Kidney glomerular epithelial cell (primary cell): ENCODE measurements around the gene NDOR1.

Source experiments
- DNase-seq: peaks from one replicate; lab custom pipeline; 2025; lab: John Stamatoyannopoulos, UW

NDOR1 gene

DNA sequence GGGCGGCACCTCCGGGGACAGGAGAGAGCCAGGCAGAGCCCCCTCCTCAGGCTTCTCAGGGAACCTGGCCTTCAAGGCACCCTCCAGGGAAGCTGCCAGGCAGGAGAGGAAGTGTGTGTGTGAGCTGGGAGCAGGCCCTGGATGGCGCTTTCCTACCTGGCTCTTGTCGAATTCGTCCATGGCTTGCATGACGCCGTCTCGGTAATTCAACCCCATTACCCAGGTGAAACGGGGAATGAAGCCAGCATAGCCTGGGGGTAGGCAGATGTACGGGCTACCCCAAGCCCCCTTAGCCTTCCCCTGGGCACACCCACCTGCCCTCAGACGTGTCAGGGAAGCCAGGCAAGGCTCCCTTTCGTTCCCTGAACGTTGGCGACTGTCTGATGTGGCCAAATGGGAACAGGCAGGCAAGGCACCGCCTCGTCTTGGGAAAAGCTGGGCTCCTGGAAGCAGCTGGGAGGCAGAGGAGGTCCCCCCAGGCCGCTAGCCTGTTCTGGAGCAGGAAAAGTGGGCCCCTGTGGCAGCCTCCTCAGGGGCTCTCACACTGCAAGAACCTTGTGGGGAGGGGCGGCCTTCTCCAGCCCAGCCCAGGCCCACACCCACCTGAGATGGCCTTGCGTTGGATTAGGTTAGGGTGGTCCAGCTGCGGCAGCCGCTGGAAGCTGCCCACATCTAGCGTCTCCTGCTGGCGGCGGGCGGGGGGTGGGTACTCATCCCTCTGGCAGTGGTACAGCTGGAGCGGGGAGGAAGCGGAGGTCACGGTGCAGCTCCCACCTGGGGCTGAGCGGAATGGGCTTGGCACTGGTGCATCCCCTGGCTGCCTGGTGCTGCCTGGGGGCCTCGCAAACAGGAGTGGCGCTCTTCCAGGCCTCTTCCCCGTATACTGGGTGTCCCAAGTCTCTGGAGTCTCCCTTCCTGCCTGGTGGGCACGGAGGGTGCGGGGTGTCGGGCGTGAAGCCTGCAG lies 39.3 kb downstream of the NDOR1 start:
- DNase-seq, result no peak

DNA sequence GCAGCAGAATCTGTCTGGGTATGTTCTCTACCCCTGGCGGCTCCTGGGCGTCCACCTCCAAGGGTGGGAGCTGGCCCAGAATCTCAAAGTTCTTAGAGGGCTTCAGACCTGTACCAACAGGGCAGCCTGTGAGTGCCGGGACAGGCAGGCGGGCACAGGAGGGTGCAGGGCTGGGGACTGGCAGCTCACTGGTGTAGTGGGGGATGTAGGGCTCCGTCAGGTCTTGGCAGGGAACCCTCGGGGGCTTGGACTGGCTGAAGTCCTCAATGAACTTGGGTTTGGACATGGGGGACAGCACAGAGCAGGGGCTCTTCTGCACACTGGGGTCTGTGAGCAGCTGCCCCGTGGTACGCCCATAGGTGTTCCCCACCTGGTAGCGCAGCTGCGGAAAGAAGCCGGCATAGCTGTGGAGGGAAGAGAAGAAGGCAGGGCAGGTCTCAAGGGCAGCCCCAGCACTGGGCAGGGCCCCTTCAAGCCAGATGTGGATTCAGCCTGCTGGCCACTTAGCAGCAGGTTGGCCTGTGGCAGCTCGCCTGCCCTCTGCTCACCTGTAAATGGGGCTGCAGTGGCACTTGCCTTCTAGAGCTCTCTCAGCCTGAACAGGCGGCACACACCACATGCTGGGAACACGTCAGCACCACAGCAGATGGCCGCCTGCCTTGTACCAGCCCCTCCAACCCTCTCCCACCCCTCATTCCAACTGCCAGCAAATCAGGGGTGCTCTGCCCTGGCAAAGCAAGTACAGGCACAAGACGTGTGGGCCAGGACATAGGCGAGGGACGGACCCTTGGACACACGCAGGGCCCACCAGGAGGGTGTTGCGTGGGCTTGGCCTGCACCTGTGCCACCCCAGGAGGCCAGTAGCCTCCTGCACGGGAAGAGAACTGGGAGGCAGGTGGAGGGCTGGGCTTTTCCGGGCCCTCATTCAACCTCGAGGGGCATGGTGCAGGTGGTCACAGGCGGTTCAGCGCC lies 40.2 kb downstream of the NDOR1 start:
- DNase-seq, result no peak

DNA sequence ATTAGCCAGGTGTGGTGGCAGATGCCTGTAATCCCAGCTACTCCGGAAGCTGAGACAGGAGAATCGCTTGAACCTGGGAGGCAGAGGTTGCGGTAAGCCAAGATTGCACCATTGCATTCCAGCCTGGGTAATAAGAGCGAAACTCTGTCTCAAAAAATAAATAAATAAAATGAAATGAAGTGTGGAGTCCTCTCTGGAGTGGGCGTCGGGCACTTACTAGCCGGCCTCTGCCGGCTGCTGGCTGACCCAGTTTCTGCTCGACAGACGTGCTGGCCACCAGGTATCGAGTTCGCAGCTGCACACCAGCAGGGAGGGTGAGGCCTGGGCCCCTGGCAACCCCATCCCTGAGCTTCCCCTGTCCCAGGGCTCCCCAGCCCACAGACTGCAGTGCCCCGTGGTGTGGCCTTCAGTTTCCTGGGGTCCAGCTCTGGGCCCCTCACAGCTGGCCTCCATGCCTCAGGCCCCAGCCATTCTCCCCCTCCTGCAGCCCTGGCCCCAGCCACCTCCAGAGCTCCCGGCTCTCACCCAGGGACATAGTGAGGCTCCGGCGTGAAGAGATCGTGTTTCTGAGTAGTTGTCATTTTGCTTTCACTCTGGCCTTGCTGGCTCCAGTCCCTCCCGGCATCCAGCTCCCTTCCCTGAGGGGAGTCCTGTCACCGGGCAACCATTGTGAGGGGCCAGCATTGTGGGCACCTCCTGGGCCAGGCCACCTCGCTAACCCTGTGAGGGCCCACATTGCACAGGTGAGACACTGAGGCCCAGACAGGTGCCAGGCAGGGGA lies 41.8 kb downstream of the NDOR1 start:
- DNase-seq, result no peak

DNA sequence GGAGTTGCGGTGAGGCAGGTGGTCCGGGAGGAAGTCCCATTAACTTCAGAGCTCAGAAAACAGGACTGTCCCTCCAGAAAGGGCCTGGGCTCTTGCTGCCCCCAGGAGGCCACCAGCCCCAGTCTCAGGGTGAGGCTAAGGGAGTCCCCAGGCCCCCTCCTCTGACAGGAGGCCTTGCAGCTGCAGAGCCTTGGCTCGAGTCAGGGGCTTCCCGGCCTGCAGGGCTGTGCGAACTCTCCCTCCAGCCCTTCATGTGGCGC lies 42.3 kb downstream of the NDOR1 start:
- no peak for DNase-seq

DNA sequence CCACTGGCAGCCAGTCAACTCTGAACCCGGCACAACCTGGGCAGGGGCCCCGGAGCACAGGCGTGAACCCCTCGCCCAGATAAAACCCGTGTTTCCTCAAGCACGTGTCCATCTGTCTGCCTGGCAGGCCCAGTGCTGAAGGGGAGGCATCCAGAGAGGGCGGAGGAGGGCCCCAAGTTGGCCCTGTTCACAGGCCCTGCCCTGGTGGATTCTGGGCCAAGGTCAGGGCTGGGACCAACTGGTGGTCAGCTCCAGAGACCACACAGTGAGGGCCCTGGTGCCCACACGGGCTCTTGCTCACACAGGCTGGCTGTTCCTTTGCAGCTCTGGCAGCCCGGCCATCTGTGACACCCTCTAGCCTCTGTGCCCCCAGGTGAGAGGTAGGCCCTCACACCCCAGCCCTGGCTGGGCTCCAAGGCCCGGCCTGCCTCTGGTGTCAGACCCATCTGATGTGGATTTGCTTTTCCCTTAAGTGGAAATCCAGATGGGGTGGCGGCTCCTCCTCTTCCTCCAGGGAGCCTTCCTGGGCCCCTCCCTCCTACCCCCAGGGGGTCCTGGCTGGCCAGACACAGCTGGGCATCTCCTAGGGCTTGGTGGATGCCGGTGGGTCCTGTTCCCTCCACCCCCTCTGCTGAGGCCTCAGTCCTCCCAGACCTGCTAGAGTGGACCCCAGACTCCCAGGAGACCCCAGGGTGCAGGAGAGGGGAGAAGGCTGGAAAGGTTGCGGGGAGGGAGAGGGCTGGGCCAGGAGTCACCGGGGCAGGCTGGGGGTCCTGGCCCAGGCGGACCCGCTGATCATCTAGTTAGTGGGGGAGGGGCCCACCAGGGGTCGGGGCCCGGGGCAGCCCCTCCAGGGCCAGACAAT lies 45.1 kb downstream of the NDOR1 start:
- DNase-seq, result no peak

DNA sequence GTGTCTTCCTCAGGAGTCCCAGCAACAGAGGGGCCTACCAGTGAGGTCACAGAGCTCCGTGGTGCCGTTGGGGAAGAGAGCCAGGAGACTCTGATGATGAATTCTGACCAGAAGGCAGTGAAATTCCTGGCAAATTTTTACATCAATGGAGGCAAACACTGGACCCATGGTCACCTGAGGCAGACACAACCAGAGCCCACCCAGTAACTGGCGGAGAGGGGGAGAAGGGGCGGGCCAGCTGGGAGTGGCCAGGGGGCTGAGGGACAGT lies 45.6 kb downstream of the NDOR1 start, which contains the start of gene STPG3:
TSS of gene STPG3 (plus strand) at position 93 of the 268 bp plus-strand sequence. CDS start at position 94, 1 bp downstream.
- no peak for DNase-seq

DNA sequence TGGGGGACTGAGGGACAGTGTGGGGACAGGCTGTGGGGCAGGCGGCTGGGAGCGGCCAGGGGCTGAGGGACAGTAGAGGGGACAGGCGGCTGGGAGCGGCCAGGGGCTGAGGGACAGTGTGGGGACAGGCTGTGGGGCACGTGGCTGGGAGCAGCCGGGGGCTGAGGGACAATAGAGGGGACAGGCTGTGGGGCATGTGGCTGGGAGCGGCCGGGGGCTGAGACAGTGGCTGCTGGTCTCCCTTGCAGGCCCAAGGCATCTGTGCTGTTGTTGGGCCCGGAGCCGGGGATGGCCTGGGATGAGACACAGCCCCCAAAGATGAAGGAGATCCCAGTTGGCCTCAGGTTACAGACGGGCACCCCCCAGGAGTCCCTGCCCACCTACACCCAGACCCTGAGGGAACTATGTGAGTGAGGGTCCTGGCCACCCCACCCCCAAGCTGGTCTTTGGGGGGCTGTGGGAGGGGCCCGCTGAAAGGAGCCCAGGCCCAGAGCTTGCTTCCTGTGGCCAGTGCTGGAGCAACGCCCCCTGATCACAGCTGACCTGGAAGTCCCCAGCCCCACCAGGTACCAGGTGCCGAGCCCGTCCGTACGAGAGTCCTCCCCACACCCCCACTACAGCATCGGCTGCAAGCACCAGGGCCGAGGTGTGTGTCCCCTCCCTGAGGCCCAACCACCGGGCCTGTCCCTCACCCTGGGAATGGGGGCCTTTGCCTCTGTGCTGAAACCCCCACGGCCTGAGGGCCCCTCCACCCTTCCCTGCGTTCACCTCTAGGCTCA lies 46.2 kb downstream of the NDOR1 start:
- no peak for DNase-seq

DNA sequence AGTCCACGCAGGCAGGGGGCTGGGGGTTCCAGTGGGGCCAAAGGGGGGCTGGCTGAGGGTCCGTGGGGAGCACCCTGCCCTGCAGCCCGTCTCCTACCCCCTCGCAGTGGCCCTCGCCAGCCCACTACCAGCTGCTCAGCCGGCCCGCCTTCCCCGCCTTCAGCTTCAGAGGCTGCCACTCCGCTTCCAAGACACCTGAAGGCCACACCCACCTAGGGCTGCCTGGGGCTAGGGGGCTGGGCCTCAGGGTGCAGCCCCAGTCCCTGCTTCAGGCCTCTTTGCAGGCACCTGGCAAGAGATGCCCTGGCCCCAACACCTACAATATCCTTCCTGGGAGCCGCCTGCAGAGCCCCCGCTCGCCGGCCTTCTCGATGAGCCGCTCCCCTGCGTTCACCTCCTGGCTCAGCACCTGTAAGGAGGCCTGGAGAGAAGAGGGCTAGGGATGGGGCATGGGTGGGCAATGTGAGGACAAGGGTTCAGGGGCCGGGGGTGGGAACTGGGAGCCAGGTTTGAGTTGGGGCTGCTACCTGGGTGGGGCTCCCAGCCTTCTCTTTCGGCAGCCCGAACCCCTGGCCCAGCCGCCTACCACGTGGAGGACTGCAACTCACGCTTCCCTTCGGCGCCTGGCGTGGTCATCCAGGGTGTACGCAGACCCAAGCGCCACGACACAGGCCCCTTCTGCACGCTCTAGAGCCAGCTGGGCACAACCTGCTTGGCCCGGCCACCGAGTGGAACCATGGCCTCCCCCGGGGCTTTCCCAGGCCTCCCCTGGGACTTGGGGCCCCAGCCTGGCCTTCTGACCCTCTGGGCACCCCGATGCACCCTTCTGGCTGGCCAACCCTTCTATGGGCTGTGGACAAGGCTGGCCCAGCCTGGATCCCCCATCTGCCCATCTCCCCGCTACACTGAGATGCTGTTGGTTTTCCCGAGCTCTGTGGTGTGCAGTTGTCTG lies 47.3 kb downstream of the NDOR1 start:
- no peak for DNase-seq

DNA sequence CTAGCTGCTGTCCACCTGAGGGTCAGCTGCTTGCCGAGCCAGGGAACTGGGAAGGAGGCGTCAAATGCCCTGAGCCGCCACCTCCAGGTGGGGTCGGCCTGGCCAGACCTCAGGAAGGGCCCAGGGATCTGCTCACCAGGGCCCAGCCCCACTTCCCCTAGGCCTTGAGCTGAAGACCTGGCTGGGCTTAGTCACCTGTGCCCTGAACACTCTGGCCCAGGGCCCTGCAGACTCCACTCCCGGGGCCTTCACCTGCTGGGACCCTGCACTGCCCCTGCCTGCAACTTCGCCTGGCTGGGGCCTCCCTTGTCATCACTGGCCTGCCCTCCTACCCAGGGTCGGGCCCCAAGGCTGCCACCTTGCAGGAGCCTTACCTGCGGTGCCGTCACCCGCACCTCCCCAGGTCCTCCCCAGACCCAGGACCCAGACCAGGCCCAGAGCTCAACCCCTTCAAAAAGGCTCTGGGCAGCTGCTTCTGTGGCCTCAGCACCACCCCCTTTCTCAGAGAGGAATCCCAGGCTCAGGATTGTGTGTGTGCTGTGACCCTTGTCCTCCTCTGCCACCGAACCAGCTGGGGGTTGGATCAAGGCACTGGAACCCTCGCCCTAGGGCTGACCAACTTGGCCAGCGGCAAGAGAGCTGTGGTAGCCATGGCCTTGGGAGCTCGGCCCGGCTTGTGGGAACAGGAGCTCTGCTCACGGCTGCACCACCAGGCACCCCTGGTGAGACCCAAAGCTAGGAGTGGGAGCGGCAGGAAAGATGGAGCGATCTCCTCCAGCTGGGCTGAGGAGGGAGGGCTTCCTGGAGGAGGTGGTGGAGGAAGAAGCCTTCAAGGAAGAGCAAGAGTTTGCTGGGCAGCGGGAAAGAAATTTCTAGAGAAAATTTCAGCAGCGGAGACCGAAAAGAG lies 48.5 kb downstream of the NDOR1 start:
- DNase-seq, result no peak

DNA sequence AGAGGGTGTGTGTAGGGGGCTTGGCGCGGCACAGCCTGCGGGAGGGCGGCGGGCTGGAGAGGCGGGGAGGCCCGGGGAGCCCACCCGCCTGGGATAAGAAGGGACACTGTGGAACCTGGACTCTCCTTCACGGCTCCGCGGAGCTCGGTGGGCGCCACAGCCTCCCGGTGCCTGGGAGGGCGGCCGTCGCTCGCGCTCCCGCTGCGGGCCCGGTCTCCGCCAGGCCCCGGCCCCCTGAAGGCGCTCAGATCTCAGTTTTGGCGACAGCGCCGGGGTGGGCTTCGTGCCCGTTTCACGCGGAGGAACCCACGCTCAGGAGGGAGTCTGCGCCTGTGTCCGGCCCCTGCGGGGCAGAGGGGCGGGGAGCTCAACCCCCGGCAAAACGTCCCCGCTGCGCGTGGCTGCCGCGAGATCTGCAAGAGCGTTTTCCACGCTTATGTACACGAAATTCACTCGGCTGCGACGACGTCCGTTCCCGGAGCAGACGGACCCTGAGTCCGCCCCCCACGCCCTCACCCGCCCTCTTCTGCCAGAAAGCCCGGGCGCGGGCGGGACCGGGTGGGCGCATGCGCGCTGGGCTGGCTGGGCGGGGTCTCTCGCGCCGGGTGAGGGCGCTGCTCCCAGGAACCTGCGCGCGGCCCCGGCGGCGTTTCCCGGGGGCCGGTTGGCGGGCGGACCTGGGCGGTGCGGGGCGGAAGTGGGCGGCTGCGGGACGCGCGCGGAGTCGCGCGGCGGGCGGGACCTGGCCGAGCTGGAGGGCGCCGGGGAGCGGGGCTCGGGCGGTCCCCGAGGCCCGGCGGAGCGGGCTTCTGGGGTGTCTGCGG lies 49.3 kb downstream of the NDOR1 start, which contains the start of gene NELFB:
TSS of gene NELFB (plus strand) at position 704 of the 824 bp plus-strand sequence.
- DNase-seq, result peak; percentile 76

DNA sequence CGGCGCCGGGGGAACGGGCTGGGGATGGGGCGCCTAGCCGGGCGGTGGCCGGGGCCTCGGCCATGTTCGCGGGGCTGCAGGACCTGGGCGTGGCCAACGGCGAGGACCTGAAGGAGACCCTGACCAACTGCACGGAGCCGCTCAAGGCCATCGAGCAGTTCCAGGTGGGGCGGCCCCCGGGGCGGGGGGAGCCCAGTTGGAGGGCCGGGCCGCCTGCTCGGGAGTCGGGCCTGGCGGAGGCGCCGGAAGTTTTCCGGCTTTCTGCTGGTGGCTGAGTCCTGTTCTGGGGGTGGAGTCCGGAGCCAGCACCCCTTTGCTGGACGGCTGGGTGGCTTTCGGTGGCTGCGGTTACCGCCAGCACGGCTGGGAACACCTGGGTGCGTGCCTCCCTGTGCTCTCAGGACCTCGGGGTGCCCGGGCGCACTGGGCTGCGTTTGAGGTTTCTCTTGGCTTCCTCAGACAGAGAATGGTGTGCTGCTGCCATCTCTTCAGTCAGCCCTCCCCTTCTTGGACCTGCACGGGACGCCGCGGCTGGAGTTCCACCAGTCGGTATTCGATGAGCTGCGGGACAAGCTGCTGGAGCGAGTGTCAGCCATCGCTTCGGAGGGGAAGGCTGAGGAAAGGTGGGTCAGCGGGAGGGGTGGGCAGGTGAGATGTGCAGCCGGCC lies 50.1 kb downstream of the NDOR1 start:
- peak; percentile 65 for DNase-seq

DNA sequence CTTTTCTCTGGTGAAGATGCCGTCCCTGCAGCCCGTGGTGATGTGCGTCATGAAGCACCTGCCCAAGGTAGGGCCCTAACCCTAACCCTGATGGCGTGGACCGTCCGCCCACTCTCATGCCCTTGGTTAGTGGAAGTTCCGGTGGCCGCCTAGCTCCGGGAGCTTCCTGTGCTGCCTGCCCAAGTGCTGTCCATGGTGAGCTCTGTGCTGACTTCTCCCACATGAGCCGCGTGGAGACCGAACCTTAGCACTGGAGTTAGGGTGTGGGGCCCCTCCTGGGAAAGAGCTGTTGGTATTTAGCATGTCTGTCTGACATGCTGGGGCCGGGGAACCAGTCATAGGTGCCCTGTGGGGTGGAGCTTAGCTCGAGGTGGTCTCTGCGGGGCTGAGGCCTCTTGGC lies 50.9 kb downstream of the NDOR1 start:
- no peak for DNase-seq

DNA sequence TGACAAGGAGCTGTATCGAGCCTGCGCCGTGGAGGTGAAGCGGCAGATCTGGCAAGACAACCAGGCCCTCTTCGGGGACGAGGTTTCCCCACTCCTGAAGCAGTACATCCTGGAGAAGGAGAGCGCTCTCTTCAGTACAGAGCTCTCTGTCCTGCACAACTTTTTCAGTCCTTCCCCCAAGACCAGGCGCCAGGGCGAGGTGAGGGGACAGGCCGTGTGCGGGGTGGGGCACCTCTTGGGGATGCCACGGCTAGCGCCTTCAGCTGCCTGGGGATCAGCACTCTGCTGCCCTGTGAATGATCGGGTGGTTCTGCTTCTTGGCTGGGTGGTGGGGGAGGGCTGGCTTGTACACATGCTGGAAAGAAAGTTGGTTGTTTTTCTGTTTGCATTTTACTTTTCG lies 51.4 kb downstream of the NDOR1 start:
- DNase-seq, result no peak

DNA sequence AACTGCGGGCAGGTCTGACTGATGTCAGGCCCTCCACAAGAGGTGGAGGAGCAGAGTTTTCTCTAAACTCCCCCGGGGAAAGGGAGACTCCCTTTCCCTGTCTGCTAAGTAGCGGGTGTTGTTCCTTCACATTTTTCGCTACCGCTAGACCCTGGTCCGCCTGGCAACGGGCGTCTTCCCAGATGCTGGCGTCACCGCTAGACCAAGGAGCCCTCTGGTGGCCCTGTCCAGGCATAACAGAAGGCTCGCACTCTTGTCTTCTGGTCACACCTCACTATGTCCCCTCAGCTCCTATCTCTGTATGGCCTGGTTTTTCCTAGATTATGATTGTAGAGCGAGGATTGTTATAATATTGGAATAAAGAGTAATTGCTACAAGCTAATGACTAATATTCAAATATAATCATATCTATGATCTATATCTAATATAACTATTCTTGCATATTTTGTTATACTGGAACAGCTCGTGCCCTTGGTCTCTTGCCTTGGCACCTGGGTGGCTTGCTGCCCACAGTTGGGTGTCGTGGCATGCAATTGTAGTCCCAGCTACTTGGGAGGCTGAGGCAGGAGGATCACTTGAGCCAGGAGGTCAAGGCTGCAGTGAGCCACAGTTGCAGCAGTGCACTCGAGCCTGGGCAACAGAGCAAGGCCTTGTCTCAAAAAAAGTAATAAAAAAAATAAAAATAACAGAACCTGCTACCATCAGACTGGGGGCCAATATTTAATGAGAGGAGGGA lies 56.8 kb downstream of the NDOR1 start:
- peak; percentile 2 for DNase-seq

DNA sequence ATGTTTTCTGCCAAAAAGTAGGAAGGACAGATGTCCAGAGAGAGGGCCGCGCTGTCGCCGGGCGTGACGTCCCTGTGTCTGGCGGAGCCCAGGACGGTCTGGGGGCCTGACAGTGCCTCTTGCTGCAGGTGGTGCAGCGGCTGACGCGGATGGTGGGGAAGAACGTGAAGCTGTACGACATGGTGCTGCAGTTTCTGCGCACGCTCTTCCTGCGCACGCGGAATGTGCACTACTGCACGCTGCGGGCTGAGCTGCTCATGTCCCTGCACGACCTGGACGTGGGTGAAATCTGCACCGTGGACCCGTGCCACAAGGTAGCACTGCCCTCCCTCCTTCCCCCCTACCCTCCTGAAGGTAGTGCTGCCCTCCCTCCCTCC lies 57.4 kb downstream of the NDOR1 start:
- no peak for DNase-seq

DNA sequence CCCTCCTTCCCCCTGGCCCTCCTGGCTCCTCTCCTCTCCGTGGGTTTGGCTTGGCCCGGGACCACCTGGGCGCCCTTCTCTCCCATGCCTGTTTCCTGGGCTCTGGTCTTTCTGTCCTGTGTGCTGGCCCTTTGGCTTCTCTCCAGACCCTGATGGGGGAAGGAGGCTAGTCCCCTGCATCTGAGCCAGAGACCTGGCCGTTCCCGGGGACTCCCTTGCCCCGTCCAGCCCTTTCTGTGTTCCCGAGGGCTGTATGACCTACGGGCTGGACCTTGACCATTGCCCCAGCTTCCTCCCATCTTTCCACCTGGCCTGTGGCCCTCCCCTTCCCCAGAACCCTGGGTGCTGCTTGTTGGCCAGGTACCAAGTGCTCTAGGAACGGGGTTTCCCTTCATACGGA lies 58.0 kb downstream of the NDOR1 start:
- no peak for DNase-seq
